ENCODE results near the gene SUSD1.
"Not testable (repeated sequence)": the region's sequence is repeated elsewhere in the genome, so short reads cannot be mapped to it uniquely, and the experiment has no call there.

SUSD1 gene

GRCh38 chr9:112129246-112129645 is 45.9 kb downstream of the SUSD1 start:
- no peak for TF ChIP-seq TSHZ2 (CRISPR knock-in tag; IDR thresholded peaks at IDR 0.05)
- TF ChIP-seq CREB5 (CRISPR knock-in tag; IDR thresholded peaks at IDR 0.05; ENCODE audit: low read depth), result no peak
- TF ChIP-seq ARNTL (CRISPR knock-in tag; IDR thresholded peaks at IDR 0.05; ENCODE audit: borderline replicate concordance, low read depth), result no peak
- no peak for TF ChIP-seq PATZ1 (CRISPR knock-in tag; IDR thresholded peaks at IDR 0.05; ENCODE audit: borderline replicate concordance)
- no peak for TF ChIP-seq ESRRG (CRISPR knock-in tag; IDR thresholded peaks at IDR 0.05)
- TF ChIP-seq ZNF8 (CRISPR knock-in tag; IDR thresholded peaks at IDR 0.05), result no peak
- no peak for TF ChIP-seq RARB (CRISPR knock-in tag; IDR thresholded peaks at IDR 0.05)
- TF ChIP-seq ZNF565 (CRISPR knock-in tag; conservative IDR thresholded peaks at IDR 0.05; ENCODE audit: low read depth), result no peak
- TF ChIP-seq TOX (CRISPR knock-in tag; IDR thresholded peaks at IDR 0.05; ENCODE audit: borderline replicate concordance), result no peak
- TF ChIP-seq ZC3H10 (CRISPR knock-in tag; IDR thresholded peaks at IDR 0.05), result no peak
- TF ChIP-seq GLIS3 (CRISPR knock-in tag; IDR thresholded peaks at IDR 0.05), result no peak
- no peak for TF ChIP-seq POU6F1 (CRISPR knock-in tag; IDR thresholded peaks at IDR 0.05; ENCODE audit: borderline replicate concordance, low read depth)
- TF ChIP-seq ZFP30 (CRISPR knock-in tag; IDR thresholded peaks at IDR 0.05), result no peak
- TF ChIP-seq BACH2 (CRISPR knock-in tag; IDR thresholded peaks at IDR 0.05; ENCODE audit: borderline replicate concordance), result no peak
- no peak for TF ChIP-seq ZNF70 (CRISPR knock-in tag; IDR thresholded peaks at IDR 0.05)
- no peak for TF ChIP-seq CSRNP3 (CRISPR knock-in tag; IDR thresholded peaks at IDR 0.05)
- TF ChIP-seq TCF4 (CRISPR knock-in tag; IDR thresholded peaks at IDR 0.05; ENCODE audit: borderline replicate concordance), result no peak
- TF ChIP-seq ZFP3 (CRISPR knock-in tag; IDR thresholded peaks at IDR 0.05), result no peak
- no peak for TF ChIP-seq SNAI2 (CRISPR knock-in tag; IDR thresholded peaks at IDR 0.05)
- no peak for TF ChIP-seq PPARA (CRISPR knock-in tag; IDR thresholded peaks at IDR 0.05; ENCODE audit: borderline replicate concordance)
- ATAC-seq, result no peak

GRCh38 chr9:112128399-112128798 is 46.7 kb downstream of the SUSD1 start:
- not testable (repeated sequence) for ATAC-seq

- TF ChIP-seq ESRRG (CRISPR knock-in tag; IDR thresholded peaks at IDR 0.05) (no peak), ZC3H10 (CRISPR knock-in tag; IDR thresholded peaks at IDR 0.05) (no peak), POU6F1 (CRISPR knock-in tag; IDR thresholded peaks at IDR 0.05; ENCODE audit: borderline replicate concordance, low read depth) (no peak), ZNF565 (CRISPR knock-in tag; conservative IDR thresholded peaks at IDR 0.05; ENCODE audit: low read depth) (no peak), RARB (CRISPR knock-in tag; IDR thresholded peaks at IDR 0.05) (no peak), SNAI2 (CRISPR knock-in tag; IDR thresholded peaks at IDR 0.05) (no peak), PATZ1 (CRISPR knock-in tag; IDR thresholded peaks at IDR 0.05; ENCODE audit: borderline replicate concordance) (no peak), CREB5 (CRISPR knock-in tag; IDR thresholded peaks at IDR 0.05; ENCODE audit: low read depth) (no peak), ISL1 (CRISPR knock-in tag; IDR thresholded peaks at IDR 0.05) (no peak)
- ATAC-seq, result no peak
These were observed 47.8 kb downstream of the SUSD1 start for GRCh38 chr9:112127281-112127680.
